HUDEP-2 (cell line): Measurements from ENCODE around the gene ERO1A.

ENCODE experiments used
- DNase-seq, 76 experiments: peaks; one replicate each; lab custom pipeline; 2025; ENCODE audit not compliant: unreplicated experiment in 76 of 76; lab: John Stamatoyannopoulos, UW

ERO1A gene

GRCh38 chr14:52609445-52610044 lies 85.8 kb downstream of the ERO1A start:
- peak in 2 of 76 experiments; percentile 2 to 10 for DNase-seq

DNA sequence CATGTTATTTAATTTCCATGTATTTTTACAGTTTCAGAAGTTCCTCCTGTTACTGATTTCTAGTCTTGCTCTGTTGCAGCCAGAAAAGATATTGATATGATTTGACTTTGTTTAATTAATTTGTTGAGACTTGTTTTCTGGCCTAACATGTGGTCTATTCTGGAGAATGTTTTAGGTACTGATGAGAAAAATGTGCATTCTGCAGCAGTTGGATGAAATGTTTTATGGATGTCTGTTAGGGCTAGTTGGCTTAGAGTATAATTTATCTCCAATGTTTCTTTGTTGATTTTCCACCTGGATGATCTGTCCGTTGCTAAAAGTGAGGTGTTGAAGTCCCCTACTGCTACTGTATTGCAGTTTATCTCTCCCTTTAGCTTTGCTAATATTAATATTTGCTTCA lies 88.3 kb downstream of the ERO1A start:
- no peak for DNase-seq

- no peak for DNase-seq
Measured at GRCh38 chr14:52602131-52602530, 93.2 kb downstream of the ERO1A start.

- DNase-seq = no peak
Measured at GRCh38 chr14:52599974-52600373, 95.4 kb downstream of the ERO1A start.

- DNase-seq = no peak
Measured at GRCh38 chr14:52598568-52598967, 96.8 kb downstream of the ERO1A start.

DNA sequence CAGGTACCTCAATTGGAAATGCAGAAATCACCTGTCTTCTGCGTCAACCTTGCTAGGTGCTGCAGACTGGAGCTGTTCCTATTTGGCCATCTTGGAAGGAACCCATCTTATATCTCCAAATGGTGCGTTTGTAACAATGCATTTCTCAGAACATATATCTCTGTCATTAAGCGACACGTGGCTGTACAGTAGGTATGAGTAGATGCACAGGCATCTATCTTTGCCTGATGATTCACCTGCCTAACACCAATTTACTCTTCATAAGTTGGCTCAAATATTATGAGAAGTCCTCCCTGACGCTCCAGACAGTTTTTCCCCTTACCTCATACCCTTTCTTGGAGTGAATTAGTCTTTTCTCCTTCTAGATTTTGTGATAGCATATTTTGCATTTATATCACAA lies 98.5 kb downstream of the ERO1A start:
- DNase-seq = no peak

GRCh38 chr14:52596320-52596719 lies 99.0 kb downstream of the ERO1A start:
- no peak for DNase-seq

GRCh38 chr14:52590318-52590717 lies 105.0 kb downstream of the ERO1A start:
- no peak for DNase-seq
